T-helper 22 cell (primary cell): Measurements from ENCODE around the gene NRP2.

Experiments used
- DNase-seq: peaks from one replicate; pipeline ENCODE4 v3.0.0-alpha.2; 2020; ENCODE audit warnings: low read depth

Gene NRP2

GRCh38 chr2:205807758-205808157 lies 125.5 kb downstream of the NRP2 start:
- no peak for DNase-seq

- no peak for DNase-seq
These were observed 126.3 kb downstream of the NRP2 start for GRCh38 chr2:205808486-205809121.

- no peak for DNase-seq
These were observed 129.1 kb downstream of the NRP2 start for GRCh38 chr2:205811387-205811786.

- no peak for DNase-seq
These were observed 131.7 kb downstream of the NRP2 start for GRCh38 chr2:205814039-205814364.

- DNase-seq, result no peak
These were observed 133.4 kb downstream of the NRP2 start for GRCh38 chr2:205815673-205816072.

- DNase-seq, result no peak
These were observed 134.0 kb downstream of the NRP2 start for GRCh38 chr2:205816268-205816667.

- DNase-seq, result no peak
These were observed 140.3 kb downstream of the NRP2 start for GRCh38 chr2:205822579-205822978.

GRCh38 chr2:205827809-205828365 lies 145.6 kb downstream of the NRP2 start:
- DNase-seq, result no peak

- no peak for DNase-seq
These were observed 151.6 kb downstream of the NRP2 start for GRCh38 chr2:205833864-205834263.

- DNase-seq, result no peak
These were observed 152.5 kb downstream of the NRP2 start for GRCh38 chr2:205834796-205835195.

GRCh38 chr2:205835251-205835791 lies 153.0 kb downstream of the NRP2 start:
- DNase-seq, result no peak

- DNase-seq, result no peak
These were observed 153.6 kb downstream of the NRP2 start for GRCh38 chr2:205835923-205836322.

- DNase-seq, result no peak
These were observed 154.3 kb downstream of the NRP2 start for GRCh38 chr2:205836477-205837221.

- no peak for DNase-seq
These were observed 155.4 kb downstream of the NRP2 start for GRCh38 chr2:205837663-205838062.

- no peak for DNase-seq
These were observed 163.1 kb downstream of the NRP2 start for GRCh38 chr2:205845446-205845845.
